HS-5 (cell line): ENCODE measurements around the gene MRTFB.
"Not testable (repeated sequence)": the region's sequence is repeated elsewhere in the genome, so short reads cannot be mapped to it uniquely, and the experiment has no call there.

ENCODE experiments used
- DNase-seq: peaks from one replicate; pipeline ENCODE4 v3.0.0-alpha.2; 2012; ENCODE audit warnings: low read depth

MRTFB gene

GRCh38 chr16:14132696-14133048 is 61.6 kb downstream of the MRTFB start:
- DNase-seq: no peak

GRCh38 chr16:14133907-14134306 is 62.8 kb downstream of the MRTFB start:
- DNase-seq: no peak

- no peak for DNase-seq
Observed at GRCh38 chr16:14135704-14136103, 64.6 kb downstream of the MRTFB start.

- DNase-seq: no peak
Observed at GRCh38 chr16:14139872-14140271, 68.8 kb downstream of the MRTFB start.

- DNase-seq: no peak
Observed at GRCh38 chr16:14140923-14141322, 69.8 kb downstream of the MRTFB start.

GRCh38 chr16:14146445-14146844 is 75.3 kb downstream of the MRTFB start:
- no peak for DNase-seq

- DNase-seq: no peak
Observed at GRCh38 chr16:14148016-14148415, 76.9 kb downstream of the MRTFB start.

GRCh38 chr16:14148569-14148968 is 77.5 kb downstream of the MRTFB start:
- no peak for DNase-seq

- no peak for DNase-seq
Observed at GRCh38 chr16:14150796-14151195, 79.7 kb downstream of the MRTFB start.

GRCh38 chr16:14151256-14152030 is 80.3 kb downstream of the MRTFB start:
- DNase-seq: no peak

- DNase-seq: no peak
Observed at GRCh38 chr16:14155572-14156190, 84.6 kb downstream of the MRTFB start.

- DNase-seq: no peak
Observed at GRCh38 chr16:14164916-14165662, 94.0 kb downstream of the MRTFB start.

GRCh38 chr16:14168146-14168545 is 97.0 kb downstream of the MRTFB start:
- DNase-seq: no peak

- no peak for DNase-seq
Observed at GRCh38 chr16:14172200-14172809, 101.2 kb downstream of the MRTFB start.

GRCh38 chr16:14175086-14175485 is 104.0 kb downstream of the MRTFB start:
- no peak for DNase-seq

- DNase-seq: no peak
Observed at GRCh38 chr16:14177704-14178103, 106.6 kb downstream of the MRTFB start.

- DNase-seq: no peak
Observed at GRCh38 chr16:14179116-14179515, 108.0 kb downstream of the MRTFB start.

GRCh38 chr16:14180481-14180944 is 109.4 kb downstream of the MRTFB start:
- no peak for DNase-seq

- peak; percentile 84 for DNase-seq
Observed at GRCh38 chr16:14181371-14182050, 110.4 kb downstream of the MRTFB start.

- DNase-seq: no peak
Observed at GRCh38 chr16:14182999-14183398, 111.9 kb downstream of the MRTFB start.

GRCh38 chr16:14183962-14184361 is 112.8 kb downstream of the MRTFB start:
- not testable (repeated sequence) for DNase-seq
